22Rv1 (cell line): ENCODE data around the gene TLR1.
"Not testable (repeated sequence)": the region's sequence is repeated elsewhere in the genome, so short reads cannot be mapped to it uniquely, and the experiment has no call there.

ENCODE experiments used
- H3K27ac ChIP-seq: fragments of 450-650 bp; 2 replicates; pipeline ENCODE4 v1.5.1; 2017
- CTCF ChIP-seq: fragments of 450-650 bp; IDR thresholded peaks from 2 replicates; pipeline ENCODE4 v1.5.1; 2017; ENCODE audit warnings: mild to moderate bottlenecking
- ZFX ChIP-seq: fragments of 450-650 bp; IDR thresholded peaks from 2 replicates; pipeline ENCODE4 v1.6.1; 2017; ENCODE audit warnings: antibody characterized with exemption, borderline replicate concordance

The TLR1 gene

GRCh38 chr4:38782452-38783108 is 22.0 kb downstream of the TLR1 start, which contains the start of gene TLR10:
Gene TLR10, minus strand, starts transcription at chr4:38782990. Its CDS starts 7,400 bp downstream, at chr4:38775590.
- no peak within 1 kb of the TSS for H3K27ac ChIP-seq
- peak; percentile 80 for TF ChIP-seq CTCF
- TF ChIP-seq ZFX = no peak

- TF ChIP-seq CTCF (no peak), ZFX (no peak)
- no peak overlapping the region for H3K27ac ChIP-seq
These were observed 22.7 kb downstream of the TLR1 start for GRCh38 chr4:38781854-38782261.

- H3K27ac ChIP-seq = no peak overlapping the region
- no peak for TF ChIP-seq CTCF
- no peak for TF ChIP-seq ZFX
These were observed 23.6 kb downstream of the TLR1 start for GRCh38 chr4:38780833-38781484.

- H3K27ac ChIP-seq = no peak overlapping the region
- TF ChIP-seq CTCF (no peak), ZFX (no peak)
These were observed 24.8 kb downstream of the TLR1 start for GRCh38 chr4:38779790-38780189.

- not testable (repeated sequence) for H3K27ac ChIP-seq
These were observed 26.7 kb downstream of the TLR1 start for GRCh38 chr4:38777925-38778324.

- TF ChIP-seq CTCF (no peak), ZFX (no peak)
- H3K27ac ChIP-seq = no peak overlapping the region
These were observed 29.3 kb downstream of the TLR1 start for GRCh38 chr4:38775326-38775725.

- TF ChIP-seq CTCF (no peak), ZFX (no peak)
- no peak overlapping the region for H3K27ac ChIP-seq
These were observed 30.2 kb downstream of the TLR1 start for GRCh38 chr4:38774181-38774955.

GRCh38 chr4:38770281-38770680 is 34.3 kb downstream of the TLR1 start:
- H3K27ac ChIP-seq = not testable (repeated sequence)
